Neural cell (in vitro differentiated cells): ENCODE results near the gene CLNK.

Experiments used
- EP300 ChIP-seq: fragments of 450-650 bp; conservative IDR thresholded peaks from 2 replicates; pipeline ENCODE4 v1.6.1; 2014; ENCODE audit warnings: antibody characterized with exemption, mild to moderate bottlenecking, moderate library complexity; ENCODE audit not compliant: poor library complexity, severe bottlenecking
- EZH2 ChIP-seq: fragments of 200-600, 300-800 bp; shearing (Covaris generic), sonication (generic); IDR thresholded peaks from 2 replicates; pipeline ENCODE4 v1.6.1; 2014; ENCODE audit warnings: antibody characterized with exemption, low read length, borderline replicate concordance, mild to moderate bottlenecking; ENCODE audit not compliant: insufficient read depth, poor library complexity, severe bottlenecking
- POLR2AphosphoS5 ChIP-seq: IDR thresholded peaks from 2 replicates; pipeline ENCODE4 v1.6.1; 2012
- TAF1 ChIP-seq: IDR thresholded peaks from 2 replicates; pipeline ENCODE4 v1.6.1; 2012; ENCODE audit warnings: low read depth
- TF ChIP-seq, protein P1 (sequence below): fragments of 450-650 bp; IDR thresholded peaks from 2 replicates; pipeline ENCODE4 v1.5.1; 2014; ENCODE audit warnings: antibody characterized with exemption, mild to moderate bottlenecking, moderate library complexity; ENCODE audit not compliant: poor library complexity, severe bottlenecking

DNA sequence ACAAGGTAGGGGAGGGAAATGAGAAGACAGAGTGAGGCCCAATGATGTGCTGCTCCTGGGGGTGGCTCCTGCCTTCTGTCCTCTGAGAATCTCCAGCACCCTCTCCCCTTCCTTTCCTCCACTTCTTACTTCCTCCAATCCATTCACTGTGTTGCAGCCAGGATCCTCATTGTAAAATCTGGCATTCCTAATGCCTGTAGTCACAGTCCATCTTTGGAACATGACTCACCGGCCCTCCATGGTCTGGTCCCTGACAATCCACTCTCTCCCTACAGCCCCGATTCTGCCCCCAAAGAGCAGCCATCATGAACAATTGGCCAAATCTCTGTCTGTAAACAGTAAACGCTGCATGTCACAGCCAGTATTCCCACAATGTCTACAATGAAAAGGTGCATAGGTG, 72.9 kb downstream of the CLNK start:
- TF ChIP-seq, protein P1, sequence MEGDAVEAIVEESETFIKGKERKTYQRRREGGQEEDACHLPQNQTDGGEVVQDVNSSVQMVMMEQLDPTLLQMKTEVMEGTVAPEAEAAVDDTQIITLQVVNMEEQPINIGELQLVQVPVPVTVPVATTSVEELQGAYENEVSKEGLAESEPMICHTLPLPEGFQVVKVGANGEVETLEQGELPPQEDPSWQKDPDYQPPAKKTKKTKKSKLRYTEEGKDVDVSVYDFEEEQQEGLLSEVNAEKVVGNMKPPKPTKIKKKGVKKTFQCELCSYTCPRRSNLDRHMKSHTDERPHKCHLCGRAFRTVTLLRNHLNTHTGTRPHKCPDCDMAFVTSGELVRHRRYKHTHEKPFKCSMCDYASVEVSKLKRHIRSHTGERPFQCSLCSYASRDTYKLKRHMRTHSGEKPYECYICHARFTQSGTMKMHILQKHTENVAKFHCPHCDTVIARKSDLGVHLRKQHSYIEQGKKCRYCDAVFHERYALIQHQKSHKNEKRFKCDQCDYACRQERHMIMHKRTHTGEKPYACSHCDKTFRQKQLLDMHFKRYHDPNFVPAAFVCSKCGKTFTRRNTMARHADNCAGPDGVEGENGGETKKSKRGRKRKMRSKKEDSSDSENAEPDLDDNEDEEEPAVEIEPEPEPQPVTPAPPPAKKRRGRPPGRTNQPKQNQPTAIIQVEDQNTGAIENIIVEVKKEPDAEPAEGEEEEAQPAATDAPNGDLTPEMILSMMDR, result no peak
- TF ChIP-seq EZH2 (no peak), TAF1 (no peak), EP300 (no peak), POLR2AphosphoS5 (no peak)
